ENCODE results near the gene SH3PXD2B.

DNA sequence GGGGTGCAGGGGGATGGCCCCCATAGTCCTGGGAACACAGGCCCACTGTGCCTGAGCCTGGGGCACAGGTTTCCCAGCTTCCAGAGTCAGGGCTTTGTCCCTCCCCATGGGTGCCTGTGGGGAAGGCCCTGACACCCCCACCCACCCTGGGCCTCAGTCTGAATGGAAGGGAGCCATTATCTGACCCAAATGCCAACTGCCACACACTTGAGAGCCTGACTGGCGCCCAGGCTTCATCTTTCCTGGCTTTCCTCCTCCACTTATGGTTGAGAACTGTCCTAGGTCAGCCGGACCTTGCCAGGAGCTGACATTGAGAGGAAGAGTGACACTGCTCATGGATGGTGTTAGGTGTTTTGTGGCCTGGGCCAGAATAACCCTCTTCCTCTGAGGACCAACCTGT is 24.0 kb downstream of the SH3PXD2B start:
- TF ChIP-seq, protein P1, sequence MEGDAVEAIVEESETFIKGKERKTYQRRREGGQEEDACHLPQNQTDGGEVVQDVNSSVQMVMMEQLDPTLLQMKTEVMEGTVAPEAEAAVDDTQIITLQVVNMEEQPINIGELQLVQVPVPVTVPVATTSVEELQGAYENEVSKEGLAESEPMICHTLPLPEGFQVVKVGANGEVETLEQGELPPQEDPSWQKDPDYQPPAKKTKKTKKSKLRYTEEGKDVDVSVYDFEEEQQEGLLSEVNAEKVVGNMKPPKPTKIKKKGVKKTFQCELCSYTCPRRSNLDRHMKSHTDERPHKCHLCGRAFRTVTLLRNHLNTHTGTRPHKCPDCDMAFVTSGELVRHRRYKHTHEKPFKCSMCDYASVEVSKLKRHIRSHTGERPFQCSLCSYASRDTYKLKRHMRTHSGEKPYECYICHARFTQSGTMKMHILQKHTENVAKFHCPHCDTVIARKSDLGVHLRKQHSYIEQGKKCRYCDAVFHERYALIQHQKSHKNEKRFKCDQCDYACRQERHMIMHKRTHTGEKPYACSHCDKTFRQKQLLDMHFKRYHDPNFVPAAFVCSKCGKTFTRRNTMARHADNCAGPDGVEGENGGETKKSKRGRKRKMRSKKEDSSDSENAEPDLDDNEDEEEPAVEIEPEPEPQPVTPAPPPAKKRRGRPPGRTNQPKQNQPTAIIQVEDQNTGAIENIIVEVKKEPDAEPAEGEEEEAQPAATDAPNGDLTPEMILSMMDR (IDR thresholded peaks at IDR 0.05): no peak
- TF ChIP-seq RELA (CRISPR knock-in tag; IDR thresholded peaks at IDR 0.05; ENCODE audit: borderline replicate concordance): no peak
- no peak for TF ChIP-seq ZBTB43 (CRISPR knock-in tag; IDR thresholded peaks at IDR 0.05)
- no peak for TF ChIP-seq CREM (CRISPR knock-in tag; IDR thresholded peaks at IDR 0.05)
- TF ChIP-seq NR3C1 (CRISPR knock-in tag; conservative IDR thresholded peaks at IDR 0.05; ENCODE audit: low read depth): no peak
- no peak for TF ChIP-seq ZNF138 (CRISPR knock-in tag; conservative IDR thresholded peaks at IDR 0.05)
- TF ChIP-seq ZNF232 (CRISPR knock-in tag; IDR thresholded peaks at IDR 0.05): no peak
- TF ChIP-seq, protein P2, sequence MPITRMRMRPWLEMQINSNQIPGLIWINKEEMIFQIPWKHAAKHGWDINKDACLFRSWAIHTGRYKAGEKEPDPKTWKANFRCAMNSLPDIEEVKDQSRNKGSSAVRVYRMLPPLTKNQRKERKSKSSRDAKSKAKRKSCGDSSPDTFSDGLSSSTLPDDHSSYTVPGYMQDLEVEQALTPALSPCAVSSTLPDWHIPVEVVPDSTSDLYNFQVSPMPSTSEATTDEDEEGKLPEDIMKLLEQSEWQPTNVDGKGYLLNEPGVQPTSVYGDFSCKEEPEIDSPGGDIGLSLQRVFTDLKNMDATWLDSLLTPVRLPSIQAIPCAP (CRISPR knock-in tag; IDR thresholded peaks at IDR 0.05): no peak
